Lower leg skin (tissue), 3 donors: ENCODE results near the gene TFAP2C.

Source experiments
- CTCF ChIP-seq, 3 donors: fragments of 450-650 bp; IDR thresholded peaks; one replicate each; pipeline ENCODE4 v1.5.1; 2016; ENCODE audit warnings: antibody characterized with exemption in 3 of 3, mild to moderate bottlenecking in 3 of 3, moderate library complexity in 2 of 3
- POLR2A ChIP-seq, 2 donors: fragments of 450-650 bp; IDR thresholded peaks; one replicate each; pipeline ENCODE4 v1.6.1; 2016 to 2017; ENCODE audit warnings: antibody characterized with exemption in 2 of 2, mild to moderate bottlenecking in 1 of 2, moderate library complexity in 1 of 2

DNA sequence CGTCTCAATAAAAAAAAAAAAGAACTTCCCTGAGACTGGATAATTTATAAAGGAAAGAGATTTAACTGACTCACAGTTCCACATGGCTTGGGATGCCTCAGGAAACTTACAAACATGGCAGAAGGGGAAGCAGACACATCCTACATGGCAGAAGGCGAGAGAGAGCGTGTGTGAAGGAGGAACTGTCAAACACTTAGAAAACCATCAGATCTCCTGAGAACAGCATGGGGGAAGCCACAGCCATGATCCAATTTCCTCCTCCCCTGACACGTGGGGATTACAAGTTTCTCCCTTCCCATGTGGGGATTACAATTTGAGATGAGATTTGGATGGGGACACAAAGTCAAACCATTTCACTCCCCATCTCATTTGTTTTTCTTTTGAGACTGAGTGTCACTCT is 46.6 kb upstream of the TFAP2C start:
- no peak for TF ChIP-seq CTCF (IDR thresholded peaks at IDR 0.05)
- TF ChIP-seq POLR2A (IDR thresholded peaks at IDR 0.05): no peak
